GM19043 (cell line): ENCODE data around the gene FAM184B.

Experiments used
- ATAC-seq: cut with Tn5 transposase; IDR thresholded peaks from one replicate; pipeline ENCODE4 v1.9.1; 2021; ENCODE audit warnings: low read depth; ENCODE audit not compliant: unreplicated experiment

The FAM184B gene

DNA sequence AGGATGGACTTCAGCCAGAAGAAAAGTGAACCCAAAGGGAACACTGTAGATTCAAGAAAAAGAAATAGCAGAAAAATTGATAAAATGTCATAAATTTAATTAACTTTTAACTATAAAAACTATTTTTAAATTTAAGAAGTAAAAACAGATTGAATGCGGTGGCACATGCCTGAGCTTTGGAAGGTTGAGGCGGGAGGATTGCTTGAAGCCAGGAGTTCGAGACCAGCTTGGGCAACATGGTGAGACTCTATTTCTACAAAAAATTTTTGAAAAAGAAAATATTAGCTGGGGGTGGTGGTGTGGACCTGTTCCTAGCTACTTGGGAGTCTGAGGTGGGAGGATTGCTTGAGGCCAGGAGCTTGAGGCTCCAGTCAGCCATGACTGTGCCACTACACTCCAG, 3.0 kb downstream of the FAM184B start:
- ATAC-seq, result no peak

DNA sequence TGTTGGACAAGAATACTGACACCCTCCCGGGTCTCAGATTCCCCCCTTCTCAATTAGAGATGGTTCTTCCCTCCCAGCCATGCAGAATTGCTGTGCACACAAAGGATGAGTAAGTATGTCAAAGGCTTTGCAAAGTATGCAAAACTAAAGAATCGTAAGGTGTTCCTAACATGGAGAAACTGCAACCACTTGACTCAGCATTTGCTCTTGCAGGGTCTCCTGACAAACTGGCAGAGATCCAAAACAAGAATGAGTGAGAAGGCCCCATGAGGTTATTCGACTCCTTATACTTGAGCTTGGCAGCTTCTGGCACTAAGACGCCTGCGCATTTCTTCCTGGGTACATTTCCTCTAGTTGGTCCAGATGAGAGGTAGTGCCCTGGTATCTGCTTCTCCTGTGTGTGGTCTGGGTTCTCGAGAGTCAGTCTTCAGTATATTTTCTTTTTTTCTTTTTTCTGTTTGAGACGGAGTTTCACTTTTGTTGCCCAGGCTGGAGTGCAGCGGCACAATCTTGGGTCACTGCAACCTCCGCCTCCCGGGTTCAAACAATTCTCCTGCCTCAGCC, 8.2 kb downstream of the FAM184B start:
- ATAC-seq, result no peak

DNA sequence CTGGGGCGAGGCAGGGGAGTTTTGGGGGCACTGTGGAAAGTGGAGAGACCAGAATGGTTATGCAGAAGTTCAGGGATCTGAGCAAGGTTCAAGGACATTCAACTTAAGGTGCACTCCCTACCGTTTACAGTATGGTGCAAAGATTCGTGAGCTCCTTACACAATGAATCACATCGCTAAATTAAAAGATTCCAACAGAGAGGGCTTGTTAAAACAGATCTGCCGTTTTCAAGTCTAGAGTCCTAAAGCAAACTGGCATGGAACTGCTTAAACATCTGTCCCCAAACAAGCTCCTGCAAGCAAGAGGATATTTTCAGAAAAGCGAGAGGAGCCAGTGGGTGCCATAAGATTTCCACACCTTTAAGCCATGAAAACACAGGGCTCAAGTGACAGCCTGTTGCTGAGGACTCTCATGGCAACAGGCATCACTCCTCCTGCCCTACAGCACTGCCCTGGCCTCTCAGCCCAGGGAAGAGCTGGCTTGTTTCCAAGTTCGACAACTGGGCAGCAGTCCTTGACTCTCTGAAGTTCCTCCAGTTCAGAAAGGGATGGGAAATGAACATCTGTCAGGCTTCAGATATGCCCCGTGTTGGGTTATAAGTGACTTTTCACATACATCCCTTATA, 10.0 kb downstream of the FAM184B start:
- ATAC-seq, result no peak

DNA sequence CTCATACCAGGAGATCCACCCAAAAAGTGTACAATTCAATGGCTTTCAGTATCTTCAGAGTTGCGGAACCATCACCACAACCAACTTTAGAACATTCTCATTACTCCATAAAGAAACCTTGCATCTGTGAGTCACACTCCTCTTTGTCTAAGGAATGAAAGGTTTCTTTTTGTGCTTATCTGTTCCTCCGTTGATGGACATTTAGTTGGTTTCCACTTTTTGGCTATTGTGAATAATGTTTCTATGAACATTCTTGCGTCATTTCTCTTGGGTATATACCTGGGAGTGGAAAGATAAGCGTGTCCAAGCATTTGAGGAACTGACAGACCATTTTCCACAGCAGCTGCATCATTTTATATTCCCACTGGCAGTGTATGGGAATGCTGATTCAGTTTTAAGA, 10.6 kb downstream of the FAM184B start:
- no peak for ATAC-seq

DNA sequence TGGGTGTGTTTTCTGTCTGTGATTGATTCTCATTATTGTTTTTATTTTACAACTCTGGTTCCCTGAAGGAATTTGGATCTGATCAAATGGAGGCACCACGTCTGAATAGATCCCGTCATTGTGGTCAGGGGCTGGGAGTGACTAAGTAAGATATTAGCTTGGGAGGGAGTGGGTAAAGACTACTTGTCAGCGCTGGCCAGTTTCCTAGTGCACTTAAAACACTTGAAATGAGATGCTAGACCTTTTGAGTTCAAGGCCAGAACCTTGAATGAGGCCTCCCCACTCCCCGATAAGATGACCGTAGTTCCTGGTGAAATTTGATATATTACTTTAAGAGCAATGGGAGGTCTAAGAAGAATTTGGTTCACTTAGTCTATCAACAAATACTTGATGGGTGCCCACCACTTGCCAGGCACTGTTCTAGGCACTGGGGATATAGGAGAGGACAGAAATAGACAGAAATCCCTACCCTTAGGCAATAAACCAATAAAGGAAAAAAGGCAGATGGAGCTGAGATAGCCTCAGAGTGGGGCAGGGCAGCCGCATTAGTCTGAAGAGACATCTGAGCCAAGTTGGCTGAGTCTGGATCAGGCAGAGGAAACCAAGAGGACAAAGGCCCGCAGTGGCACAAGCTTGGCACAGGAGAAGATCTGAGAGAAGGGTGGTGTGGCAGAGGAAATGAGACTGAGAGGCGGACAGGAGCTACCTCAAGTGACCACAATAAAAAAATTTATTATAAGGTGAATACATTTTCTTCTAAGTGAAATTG, 11.8 kb downstream of the FAM184B start:
- no peak for ATAC-seq

DNA sequence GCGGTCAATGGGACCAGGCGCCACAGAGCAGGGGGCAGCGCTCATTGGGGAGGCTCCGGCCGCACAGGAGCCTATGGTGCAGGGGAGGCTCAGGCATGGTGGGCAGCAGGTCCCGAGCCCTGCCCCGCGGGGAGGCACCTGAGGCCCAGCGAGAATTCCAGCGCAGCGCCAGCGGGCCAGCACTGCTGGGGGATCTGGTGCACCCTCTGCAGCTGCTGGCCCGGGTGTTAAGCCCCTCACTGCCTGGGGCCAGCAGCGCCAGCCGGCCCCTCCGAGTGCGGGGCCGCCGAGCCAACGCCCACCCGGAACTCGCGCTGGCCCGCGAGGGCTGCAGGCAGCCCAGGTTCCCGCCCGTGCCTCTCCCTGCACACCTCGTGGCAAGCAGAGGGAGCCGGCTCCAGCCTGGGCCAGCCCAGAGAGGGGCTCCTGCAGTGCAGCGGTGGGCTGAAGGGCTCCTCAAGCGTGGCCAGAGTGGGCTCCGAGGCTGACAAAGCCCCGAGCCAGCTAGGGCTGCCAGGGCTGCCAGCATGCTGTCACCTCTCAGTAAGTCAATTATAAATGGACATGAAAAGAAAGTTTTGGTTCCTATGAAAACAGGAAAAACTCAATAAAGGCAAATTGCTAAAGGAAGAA, 14.5 kb downstream of the FAM184B start:
- ATAC-seq, result no peak

DNA sequence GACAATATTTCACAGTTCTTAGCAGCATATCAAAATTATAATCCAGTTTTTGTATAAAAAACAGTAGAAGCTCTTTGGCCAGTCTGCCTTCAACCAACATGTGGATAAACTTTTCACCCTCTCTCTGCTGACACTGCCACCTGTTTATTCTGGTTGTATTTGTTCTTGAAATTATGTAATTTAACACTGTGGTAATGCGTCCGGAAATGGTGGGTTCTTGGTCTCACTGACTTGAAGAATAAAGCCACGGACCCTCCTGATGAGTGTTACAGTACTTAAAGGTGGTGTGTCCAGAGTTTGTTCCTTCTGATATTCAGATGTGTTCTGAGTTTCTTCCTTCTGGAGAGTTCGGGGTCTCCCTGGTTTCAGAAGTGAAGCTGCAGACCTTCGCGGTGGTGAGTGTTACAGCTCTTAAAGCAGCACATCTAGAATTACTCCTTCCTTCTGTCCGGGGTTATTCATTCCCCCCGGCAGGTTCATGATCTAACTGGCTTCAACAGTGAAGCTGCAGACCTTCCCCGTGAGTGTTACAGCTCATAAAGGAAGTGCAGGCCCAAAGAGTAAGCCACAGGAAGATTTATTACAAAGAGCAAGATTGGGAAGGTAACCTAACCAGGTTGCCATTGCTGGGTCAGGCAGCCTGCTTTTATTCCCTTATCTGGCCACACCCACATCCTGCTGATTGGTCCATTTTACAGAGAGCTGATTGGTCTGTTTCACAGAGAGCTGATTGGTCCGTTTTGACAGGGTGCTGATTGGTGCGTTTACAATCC, 15.7 kb downstream of the FAM184B start:
- no peak for ATAC-seq

DNA sequence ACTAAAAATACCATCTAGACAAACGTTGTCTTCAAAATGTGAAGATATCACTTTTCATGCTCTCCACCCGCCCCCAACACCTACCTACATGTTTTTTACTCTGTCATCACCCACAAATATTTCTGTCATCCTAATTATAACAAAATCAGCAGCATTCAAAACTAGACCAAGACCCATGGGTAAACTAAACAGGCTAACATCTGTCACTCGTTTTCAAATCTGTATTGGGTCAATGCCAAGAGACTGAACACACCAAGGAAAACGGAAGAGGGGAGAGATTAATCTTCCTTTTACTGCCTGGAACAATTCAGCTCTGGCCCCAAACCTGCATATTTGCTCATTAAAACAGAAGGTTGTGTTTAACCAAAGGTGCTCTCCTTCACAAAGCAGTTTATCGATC, 17.5 kb downstream of the FAM184B start:
- no peak for ATAC-seq

DNA sequence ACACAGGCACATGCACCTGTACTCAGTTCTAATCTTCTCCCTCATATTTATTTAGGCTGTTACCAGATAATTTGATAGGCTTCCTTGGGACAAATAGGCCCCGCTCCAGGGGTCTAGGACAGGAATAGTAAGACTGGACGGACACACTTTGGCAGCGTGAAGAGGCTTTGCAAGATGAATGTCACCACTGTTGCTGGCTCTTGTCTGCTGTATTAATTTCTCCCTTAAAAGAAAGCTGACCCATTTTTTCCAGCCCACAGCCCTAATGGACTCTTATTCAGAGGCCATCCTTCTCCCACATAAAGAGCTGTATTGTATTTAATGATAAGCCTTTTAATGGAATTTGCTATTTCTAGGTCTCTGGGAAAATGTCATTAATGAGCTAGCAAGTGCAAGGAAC, 18.0 kb downstream of the FAM184B start:
- no peak for ATAC-seq

DNA sequence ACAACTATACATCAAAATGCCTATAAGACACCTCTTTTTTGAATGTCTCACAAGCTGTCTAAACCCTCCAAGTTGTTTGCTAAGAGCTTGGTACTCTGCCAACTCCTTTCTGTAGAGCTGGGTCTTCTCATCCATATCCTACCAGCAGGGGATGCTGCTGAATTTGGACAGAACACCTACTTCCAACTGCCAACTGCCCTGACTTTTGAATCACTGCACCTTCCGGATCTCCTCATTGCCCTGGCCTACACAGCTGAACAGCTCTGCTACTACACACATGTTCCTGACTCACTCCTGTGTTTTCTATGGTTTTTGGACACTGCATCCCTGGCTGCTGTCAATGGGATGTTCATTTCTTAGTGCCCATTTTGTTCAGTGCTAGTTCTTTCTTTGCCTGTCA, 18.7 kb downstream of the FAM184B start:
- ATAC-seq, result no peak

DNA sequence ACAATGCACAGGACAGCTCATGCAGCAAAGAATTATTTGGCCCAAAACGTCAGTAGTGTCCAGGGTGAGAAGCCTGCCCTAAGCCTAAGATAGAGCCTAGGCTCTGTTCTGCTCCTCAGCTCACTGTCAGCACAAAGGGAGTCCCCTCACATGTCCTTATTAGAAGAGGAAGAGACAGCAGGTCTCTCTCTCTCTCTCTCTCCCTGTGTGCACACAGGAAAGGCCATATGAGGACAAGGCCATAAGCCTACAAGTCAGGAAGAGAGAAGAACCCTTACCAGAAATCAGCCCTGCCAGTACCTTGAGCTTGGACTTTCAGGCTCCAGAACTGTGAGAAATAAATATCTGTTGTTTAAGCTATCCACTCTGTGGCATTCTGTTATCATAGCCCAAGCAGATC, 20.4 kb downstream of the FAM184B start:
- ATAC-seq, result no peak

DNA sequence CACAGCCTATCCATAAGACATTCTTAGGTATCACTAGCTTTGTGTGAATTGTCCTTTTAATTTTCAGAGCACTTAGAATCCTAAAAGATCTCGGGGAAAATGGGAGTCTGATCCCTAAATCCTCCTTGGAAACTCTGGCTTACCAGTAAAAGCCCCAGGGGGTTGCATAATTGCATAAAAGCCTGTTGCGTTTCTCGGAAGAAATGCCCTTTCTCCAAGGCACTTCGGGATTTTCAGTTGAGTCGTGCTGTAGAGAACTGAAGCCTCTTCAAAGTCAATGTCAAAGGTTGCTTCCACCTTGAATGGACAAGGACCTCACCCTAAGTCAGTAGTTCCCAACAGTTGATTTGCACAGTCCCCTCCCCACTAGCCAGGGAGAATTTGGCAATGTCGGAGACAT, 20.8 kb downstream of the FAM184B start:
- ATAC-seq, result no peak

DNA sequence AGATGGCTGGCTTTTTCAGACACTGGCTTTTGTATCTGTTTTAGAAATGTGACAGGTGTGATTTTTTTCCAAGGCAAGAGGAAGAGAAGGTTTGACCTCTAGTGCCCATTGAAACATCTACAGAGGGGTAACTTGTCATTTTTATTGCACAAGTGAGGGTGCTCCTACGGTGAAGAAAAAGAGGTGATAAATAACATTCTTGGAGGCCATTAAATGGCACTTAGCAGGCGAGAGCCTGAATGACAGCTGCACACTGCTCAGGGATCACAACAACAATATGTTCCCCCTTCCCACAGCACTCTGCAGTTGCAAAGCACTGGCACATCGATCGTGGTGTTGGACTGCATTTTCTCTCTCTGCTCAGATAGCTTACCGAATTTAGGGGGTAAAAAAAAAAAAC, 22.9 kb downstream of the FAM184B start:
- no peak for ATAC-seq

DNA sequence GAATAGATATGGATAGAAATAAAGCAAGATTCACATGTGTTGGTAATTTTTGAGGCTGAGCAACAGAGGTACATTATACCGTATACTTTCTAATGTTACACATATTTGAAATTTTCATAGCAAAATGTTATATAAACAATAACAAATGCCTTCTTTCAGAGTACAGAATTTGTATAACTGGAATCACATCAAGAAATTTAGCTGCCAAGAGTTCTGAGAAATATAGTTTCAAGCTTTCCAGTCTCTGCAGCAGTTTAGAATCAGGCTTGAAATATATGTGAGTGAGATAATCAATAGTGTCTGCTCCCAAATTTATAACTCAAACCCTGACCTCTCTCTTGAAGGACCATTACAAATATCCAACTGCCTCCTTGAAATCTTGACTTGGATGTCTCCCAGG, 23.8 kb downstream of the FAM184B start:
- no peak for ATAC-seq

DNA sequence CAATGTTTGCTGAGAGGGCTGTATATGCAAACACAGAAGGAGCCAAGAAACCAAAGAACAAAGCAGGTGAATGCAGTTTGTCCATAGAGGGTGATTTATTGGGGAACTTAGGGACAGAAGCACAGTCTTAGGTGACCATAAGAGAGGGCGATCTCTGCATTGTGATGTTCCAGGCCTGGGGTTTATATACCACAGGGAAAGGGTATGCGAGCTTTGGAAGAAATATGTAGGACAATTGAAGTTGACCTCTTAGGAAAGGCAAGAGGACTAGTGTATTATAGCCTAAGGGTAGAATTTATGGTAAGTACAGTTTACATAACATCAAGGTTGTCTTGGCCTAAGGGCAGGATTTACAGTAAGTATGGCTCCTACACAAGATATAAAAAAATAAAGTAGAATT, 27.8 kb downstream of the FAM184B start:
- no peak for ATAC-seq

DNA sequence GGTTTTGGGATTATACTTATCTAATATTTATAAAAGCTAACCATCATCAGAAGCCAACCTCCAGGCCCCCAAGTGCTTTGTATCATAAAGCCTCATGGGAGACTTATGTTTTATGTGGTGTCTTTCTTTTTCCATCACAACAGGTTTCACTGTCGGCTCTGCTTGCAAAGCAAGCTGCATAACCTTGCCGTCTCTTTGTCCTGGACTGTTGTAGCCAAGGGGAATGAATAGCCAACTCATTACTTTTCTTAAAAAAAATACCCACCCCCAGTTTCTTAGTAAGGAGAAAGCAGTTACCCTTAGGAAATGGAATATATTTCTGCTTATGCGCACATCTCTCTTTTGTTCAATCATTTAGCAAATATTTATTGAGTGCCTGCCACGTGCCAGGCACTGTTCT, 40.7 kb downstream of the FAM184B start:
- ATAC-seq, result no peak

DNA sequence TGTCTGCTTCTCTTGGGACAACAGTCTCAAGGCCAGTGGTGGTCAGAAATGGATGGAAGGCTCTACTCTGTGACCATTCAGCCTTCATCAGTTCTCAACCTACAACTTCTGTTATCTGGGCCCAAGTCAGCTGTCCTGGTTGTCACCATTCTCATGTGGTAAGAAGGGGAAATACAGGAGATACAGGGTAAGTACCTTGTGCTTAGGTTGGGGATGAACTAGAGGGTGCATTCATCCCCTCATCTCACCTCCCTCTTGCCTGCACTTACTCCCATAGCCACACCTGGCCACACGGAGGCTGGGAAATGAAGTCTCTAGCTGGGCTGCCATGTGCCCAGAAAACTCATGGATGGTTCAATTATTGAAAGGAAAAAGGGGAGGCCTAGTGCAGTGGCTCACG, 44.9 kb downstream of the FAM184B start:
- no peak for ATAC-seq

DNA sequence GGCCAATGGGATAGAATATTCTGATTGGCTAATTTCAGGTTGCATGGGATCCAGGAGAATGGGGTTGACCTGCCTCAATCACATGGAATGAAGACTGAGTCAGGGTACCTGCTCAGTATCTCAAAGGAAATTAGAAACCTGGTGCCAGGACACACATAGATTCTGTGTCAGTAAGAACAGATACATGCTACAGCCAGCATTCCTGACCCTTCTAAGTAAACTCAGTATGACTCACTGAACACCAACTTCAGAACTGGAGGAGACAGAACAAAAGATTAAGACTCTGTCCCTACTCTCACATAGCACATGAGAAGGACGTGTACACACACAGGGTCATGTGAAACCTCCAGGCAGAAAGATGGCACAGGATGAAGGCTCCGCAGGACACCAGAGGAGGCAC, 54.5 kb downstream of the FAM184B start:
- no peak for ATAC-seq

DNA sequence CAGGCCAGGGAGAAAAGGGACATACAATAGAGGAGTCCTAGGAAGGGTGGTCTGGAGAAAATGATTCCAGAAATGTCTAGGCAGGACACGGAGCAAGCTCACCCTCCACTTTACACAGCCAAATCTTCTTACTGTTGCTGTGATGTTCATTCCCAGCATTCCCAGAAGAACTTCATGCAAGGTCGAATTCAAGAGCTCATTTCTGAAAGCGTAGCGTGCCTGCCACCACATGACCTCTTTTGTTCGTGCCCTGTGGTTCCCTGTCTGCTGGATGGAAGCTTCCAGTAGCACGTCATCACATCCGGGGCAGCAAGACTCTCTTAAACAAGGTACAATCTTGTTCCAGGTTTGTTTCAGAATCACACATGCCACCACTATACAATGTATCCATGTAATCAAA, 57.8 kb downstream of the FAM184B start:
- no peak for ATAC-seq

DNA sequence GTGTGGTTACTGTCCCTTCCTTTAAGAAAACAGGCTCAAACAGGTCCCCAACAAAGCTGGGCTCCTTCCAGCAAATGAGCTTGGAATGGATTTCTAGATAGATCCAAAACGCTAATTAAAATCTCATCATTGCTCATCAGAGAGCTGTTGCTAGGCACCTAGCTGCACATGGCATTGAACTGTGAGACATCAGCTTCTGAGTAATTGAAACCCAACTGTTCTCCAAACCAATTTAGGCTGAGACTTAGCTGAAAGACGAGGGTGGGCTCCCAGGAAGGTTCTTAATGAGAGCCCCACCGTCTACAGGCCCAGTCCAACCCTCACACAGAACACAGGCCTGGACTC, 59.1 kb downstream of the FAM184B start:
- ATAC-seq, result no peak
